HL-60 (cell line): ENCODE results near the gene MYH2.

Experiments used
- DNase-seq, 2 experiments: peaks; one replicate each; pipeline ENCODE4 v3.0.0-alpha.2; 2010 to 2020; ENCODE audit warnings: low read depth in 1 of 2, low spot score in 1 of 2
- H3K27ac ChIP-seq: fragments of 250-450 bp; sonication (Bioruptor Pico); replicated peaks from 2 replicates; pipeline ENCODE4 v1.5.1; 2020; ENCODE audit warnings: mild to moderate bottlenecking, moderate library complexity
- H3K27me3 ChIP-seq: fragments of 250-450 bp; sonication (Bioruptor Pico); 2 replicates; pipeline ENCODE4 v1.5.1; 2021; ENCODE audit warnings: mild to moderate bottlenecking, moderate library complexity; ENCODE audit not compliant: insufficient read depth, poor library complexity, severe bottlenecking
- H3K4me3 ChIP-seq: replicated peaks from 2 replicates; pipeline ENCODE4 v1.5.1; 2011; ENCODE audit warnings: mild to moderate bottlenecking, control low read depth, low read length; ENCODE audit not compliant: insufficient read depth
- GABPA ChIP-seq: IDR thresholded peaks from 2 replicates; pipeline ENCODE4 v1.6.1; 2012; ENCODE audit warnings: low read depth
- POLR2AphosphoS5 ChIP-seq: IDR thresholded peaks from 2 replicates; pipeline ENCODE4 v1.6.1; 2012; ENCODE audit warnings: low read depth
- SPI1 ChIP-seq: IDR thresholded peaks from 2 replicates; pipeline ENCODE4 v1.6.1; 2012; ENCODE audit warnings: low read depth, mild to moderate bottlenecking, borderline replicate concordance
- TF ChIP-seq, protein P1 (sequence below): IDR thresholded peaks from one replicate; pipeline ENCODE4 v1.5.1; 2011; ENCODE audit warnings: low read length, control low read depth, inconsistent platforms; ENCODE audit not compliant: insufficient read depth
- TF ChIP-seq, protein P2 (sequence below): IDR thresholded peaks from 2 replicates; pipeline ENCODE4 v1.6.1; 2012; ENCODE audit warnings: low read depth; ENCODE audit not compliant: insufficient replicate concordance

MYH2 gene

DNA sequence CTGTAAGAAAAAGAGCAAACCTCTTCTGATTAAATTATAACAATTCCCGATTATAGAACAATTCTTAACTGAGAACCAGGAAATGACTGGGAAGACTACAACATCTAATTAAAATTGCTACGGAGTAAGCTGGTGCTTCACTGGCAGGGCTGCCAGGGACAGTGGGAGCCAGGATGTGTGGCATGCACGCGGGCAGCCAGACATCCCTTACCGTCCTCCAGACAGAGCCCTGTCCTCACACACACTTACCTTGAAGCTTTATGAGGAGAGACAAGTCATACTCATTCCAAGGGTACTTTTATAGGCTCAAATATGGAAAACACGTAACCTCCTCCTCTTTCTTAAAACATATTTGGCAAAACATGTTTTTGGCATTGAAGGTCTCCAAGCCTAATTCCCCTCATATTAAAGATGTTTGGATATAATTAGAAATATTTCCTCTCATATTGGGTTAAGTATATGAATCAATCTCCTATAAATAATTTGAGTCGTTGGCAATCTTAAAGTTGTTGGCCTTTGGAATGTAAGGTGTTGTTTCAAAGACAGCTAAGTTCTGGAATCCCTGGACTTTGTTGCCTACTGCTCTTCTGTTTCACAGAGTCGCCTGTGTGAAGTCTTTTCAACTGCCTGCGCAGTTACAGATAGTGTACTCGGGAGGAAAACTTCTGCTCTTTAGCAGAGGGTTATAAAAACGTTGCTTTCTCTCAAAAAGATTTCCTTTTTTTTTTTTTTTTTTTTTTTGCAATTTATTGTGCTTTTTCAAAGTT, 31.0 kb downstream of the MYH2 start, which contains the start of gene MYH1:
MYH1 (minus strand) TSS at position 272 of the 767 bp plus-strand sequence. CDS start 1,900 bp downstream, outside the sequence.
- H3K27ac ChIP-seq = no peak within 1 kb of the TSS
- H3K27me3 ChIP-seq = no peaks in the 10 kb centered on the region
- no peak for DNase-seq
- no peak within 1 kb of the TSS for H3K4me3 ChIP-seq
- TF ChIP-seq GABPA (no peak), POLR2AphosphoS5 (no peak), SPI1 (no peak)
- TF ChIP-seq, protein P1, sequence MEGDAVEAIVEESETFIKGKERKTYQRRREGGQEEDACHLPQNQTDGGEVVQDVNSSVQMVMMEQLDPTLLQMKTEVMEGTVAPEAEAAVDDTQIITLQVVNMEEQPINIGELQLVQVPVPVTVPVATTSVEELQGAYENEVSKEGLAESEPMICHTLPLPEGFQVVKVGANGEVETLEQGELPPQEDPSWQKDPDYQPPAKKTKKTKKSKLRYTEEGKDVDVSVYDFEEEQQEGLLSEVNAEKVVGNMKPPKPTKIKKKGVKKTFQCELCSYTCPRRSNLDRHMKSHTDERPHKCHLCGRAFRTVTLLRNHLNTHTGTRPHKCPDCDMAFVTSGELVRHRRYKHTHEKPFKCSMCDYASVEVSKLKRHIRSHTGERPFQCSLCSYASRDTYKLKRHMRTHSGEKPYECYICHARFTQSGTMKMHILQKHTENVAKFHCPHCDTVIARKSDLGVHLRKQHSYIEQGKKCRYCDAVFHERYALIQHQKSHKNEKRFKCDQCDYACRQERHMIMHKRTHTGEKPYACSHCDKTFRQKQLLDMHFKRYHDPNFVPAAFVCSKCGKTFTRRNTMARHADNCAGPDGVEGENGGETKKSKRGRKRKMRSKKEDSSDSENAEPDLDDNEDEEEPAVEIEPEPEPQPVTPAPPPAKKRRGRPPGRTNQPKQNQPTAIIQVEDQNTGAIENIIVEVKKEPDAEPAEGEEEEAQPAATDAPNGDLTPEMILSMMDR = no peak
- TF ChIP-seq, protein P2, sequence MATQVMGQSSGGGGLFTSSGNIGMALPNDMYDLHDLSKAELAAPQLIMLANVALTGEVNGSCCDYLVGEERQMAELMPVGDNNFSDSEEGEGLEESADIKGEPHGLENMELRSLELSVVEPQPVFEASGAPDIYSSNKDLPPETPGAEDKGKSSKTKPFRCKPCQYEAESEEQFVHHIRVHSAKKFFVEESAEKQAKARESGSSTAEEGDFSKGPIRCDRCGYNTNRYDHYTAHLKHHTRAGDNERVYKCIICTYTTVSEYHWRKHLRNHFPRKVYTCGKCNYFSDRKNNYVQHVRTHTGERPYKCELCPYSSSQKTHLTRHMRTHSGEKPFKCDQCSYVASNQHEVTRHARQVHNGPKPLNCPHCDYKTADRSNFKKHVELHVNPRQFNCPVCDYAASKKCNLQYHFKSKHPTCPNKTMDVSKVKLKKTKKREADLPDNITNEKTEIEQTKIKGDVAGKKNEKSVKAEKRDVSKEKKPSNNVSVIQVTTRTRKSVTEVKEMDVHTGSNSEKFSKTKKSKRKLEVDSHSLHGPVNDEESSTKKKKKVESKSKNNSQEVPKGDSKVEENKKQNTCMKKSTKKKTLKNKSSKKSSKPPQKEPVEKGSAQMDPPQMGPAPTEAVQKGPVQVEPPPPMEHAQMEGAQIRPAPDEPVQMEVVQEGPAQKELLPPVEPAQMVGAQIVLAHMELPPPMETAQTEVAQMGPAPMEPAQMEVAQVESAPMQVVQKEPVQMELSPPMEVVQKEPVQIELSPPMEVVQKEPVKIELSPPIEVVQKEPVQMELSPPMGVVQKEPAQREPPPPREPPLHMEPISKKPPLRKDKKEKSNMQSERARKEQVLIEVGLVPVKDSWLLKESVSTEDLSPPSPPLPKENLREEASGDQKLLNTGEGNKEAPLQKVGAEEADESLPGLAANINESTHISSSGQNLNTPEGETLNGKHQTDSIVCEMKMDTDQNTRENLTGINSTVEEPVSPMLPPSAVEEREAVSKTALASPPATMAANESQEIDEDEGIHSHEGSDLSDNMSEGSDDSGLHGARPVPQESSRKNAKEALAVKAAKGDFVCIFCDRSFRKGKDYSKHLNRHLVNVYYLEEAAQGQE = no peak

DNA sequence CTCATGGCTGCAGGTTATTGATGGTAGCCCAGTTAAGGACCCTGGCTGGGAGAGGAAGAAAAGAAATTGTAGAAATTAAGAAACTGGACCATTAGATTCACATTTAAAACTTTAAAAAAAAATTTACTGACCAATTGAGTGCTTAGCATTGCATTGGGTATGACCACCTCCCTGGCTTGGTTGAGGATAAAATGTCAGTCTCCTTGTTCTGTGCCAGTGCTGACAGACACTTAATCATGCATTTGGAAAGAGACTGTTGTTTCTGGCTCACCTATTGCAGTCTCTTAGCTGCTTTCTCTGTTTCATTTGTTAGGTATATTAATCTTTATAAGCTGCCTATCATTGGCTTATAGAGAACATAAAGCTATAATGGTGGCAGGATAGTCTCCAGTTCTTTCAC, 32.8 kb downstream of the MYH2 start:
- Histone ChIP-seq H3K4me3 (no peak overlapping the region), H3K27ac (no peak overlapping the region), H3K27me3 (no peaks in the 10 kb centered on the region)
- no peak for TF ChIP-seq POLR2AphosphoS5
- no peak for DNase-seq

DNA sequence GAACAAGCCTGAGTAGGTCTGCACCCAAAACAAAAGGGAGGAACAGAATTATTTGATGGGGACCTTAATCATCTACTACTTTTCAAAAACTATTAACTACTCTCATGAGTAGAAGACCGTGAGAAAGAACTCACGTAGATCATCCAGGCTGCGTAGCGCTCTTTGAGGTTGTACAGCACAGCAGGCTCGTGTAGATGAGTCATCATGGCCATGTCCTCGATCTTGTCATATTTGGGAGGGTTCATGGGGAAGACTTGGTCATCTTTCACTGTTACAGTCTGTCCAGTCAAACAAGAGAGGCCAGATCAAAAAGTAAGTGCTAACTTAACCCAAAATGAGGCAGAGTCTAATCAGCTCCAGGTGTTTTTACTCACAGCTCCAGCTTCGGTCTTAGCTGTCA, 33.4 kb downstream of the MYH2 start:
- DNase-seq = no peak

DNA sequence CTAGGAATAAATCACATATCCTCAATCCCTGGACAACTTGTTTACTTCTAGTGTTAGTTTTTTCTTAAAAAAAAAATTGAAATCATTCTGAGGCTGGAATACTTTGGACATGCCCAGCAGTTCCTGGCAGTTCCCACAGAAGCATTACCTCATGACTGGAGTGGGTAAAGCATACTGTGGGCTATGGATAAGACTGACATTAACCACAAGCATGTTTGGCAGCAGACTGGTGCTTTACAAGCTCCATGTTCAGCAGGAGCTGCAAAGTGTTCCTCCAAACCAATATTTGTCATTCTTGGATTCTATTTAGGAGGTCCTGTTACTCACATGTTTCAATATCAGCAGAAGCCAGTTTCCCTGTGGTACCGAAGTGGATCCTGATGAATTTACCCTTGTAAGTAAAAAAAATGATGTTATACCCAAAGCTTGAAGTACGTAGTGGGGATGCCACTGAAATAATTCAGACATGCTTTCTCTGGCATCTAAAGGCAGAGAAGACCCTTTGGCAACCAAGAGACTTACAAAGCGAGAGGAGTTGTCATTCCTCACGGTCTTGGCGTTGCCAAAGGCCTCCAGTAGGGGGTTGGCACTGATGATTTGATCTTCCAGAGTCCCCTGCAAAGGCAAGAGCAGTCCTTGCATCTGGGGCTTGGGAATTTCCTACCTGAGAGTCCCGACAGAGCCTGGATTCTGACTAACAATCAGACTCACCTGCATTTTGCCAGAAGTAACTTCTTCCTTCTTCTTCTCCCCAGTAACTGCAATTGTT, 36.0 kb downstream of the MYH2 start:
- TF ChIP-seq SPI1 (no peak), POLR2AphosphoS5 (no peak), GABPA (no peak)
- TF ChIP-seq, protein P1 = no peak
- TF ChIP-seq, protein P2 = no peak
- no peak overlapping the region for H3K27ac ChIP-seq
- DNase-seq = no peak
- H3K4me3 ChIP-seq = no peak overlapping the region
- H3K27me3 ChIP-seq = no peaks in the 10 kb centered on the region

More for the DNA sequence above, 33.4 kb downstream of the MYH2 start:
- H3K4me3 ChIP-seq = no peak overlapping the region
- H3K27me3 ChIP-seq = no peaks in the 10 kb centered on the region
- H3K27ac ChIP-seq = no peak overlapping the region
- TF ChIP-seq GABPA = no peak
- TF ChIP-seq SPI1 = no peak
- TF ChIP-seq, protein P2 = no peak
- no peak for TF ChIP-seq POLR2AphosphoS5
